ENCODE measurements around the gene PHLDB1. TPM values are rescaled to one million over a fixed set of nuclear protein-coding genes. Genes with fewer than 3 reads are reported as not detected.
"Not testable (repeated sequence)": the region's sequence is repeated elsewhere in the genome, so short reads cannot be mapped to it uniquely, and the experiment has no call there.

Gene PHLDB1
- total RNA-seq, 4 donors from 2014 or later, result 53.5 to 517 (median 287) TPM

DNA sequence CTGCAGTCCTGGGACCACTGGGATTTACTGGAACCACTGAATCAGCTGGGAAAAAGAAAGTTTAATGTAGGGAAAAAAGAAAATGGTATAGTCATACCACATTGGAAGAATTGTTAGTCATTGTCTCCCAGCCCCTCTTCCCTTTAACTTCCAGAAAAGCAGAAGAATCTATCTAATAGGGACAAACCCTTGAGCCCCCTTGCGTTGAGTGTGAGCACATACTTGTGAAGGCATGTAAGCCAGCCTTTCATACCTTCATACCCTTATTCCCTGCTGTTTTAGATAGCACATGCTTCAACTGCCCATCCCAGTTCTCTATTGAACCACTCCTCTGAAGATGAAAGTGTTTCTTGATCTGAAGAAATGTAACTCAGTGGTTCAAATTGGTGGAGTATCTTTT lies 65.4 kb downstream of the PHLDB1 start:
- Histone ChIP-seq H3K4me3 (no peak overlapping the region), H3K4me1 (no peaks in the 10 kb centered on the region), H3K36me3 (no peaks in the 10 kb centered on the region), H3K27me3 (no peaks in the 10 kb centered on the region), H3K27ac (no peak overlapping the region), H3K9me3 (no peaks in the 10 kb centered on the region)
- intact Hi-C loops (cut with DNase I; ENCODE audit: low total_unique reads), result no loop called here
- TF ChIP-seq, protein P1, sequence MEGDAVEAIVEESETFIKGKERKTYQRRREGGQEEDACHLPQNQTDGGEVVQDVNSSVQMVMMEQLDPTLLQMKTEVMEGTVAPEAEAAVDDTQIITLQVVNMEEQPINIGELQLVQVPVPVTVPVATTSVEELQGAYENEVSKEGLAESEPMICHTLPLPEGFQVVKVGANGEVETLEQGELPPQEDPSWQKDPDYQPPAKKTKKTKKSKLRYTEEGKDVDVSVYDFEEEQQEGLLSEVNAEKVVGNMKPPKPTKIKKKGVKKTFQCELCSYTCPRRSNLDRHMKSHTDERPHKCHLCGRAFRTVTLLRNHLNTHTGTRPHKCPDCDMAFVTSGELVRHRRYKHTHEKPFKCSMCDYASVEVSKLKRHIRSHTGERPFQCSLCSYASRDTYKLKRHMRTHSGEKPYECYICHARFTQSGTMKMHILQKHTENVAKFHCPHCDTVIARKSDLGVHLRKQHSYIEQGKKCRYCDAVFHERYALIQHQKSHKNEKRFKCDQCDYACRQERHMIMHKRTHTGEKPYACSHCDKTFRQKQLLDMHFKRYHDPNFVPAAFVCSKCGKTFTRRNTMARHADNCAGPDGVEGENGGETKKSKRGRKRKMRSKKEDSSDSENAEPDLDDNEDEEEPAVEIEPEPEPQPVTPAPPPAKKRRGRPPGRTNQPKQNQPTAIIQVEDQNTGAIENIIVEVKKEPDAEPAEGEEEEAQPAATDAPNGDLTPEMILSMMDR (IDR thresholded peaks at IDR 0.05), result no peak
- TF ChIP-seq POLR2A (IDR thresholded peaks at IDR 0.05), result no peak
- no peak for DNase-seq

DNA sequence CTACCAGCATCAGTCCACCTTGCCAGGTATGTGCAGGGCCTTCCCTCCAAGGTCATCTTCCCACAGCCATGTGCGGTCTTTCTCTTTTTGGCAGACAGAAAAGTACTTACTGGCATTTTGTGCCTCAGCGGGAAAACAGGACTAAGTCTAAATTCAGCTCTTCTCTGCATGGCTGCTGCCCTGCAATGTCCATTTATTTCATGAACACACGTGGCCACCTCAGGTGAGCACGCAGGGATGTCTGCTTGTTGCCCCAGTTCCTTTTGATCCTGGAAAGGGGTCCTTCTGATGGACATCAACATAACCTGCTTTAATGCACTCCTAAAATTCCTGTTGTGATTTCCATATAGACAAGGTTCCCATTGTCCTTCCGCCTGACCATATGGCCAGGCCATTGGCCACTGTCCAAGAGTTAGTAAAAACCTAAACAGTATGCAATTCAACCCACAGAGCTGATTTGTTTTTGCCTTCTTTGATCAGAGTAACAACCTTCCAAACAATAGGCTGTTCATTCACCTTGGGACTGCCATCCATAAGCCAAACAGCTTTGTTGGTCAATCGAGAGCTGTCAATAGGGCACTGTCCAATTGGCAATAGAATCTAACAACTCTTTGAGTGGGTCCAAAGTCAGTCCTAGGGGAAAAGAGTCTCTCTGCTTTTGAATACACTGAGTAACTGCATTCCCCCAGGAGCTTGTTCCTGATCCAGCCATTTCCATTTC lies 66.1 kb downstream of the PHLDB1 start:
- Histone ChIP-seq H3K27ac (no peak overlapping the region), H3K9me3 (no peaks in the 10 kb centered on the region), H3K4me1 (no peaks in the 10 kb centered on the region), H3K4me3 (no peak overlapping the region), H3K27me3 (no peaks in the 10 kb centered on the region), H3K36me3 (no peaks in the 10 kb centered on the region)
- intact Hi-C loops (cut with DNase I; ENCODE audit: low total_unique reads), result no loop called here
- no peak for DNase-seq
- TF ChIP-seq POLR2A (IDR thresholded peaks at IDR 0.05), result no peak

DNA sequence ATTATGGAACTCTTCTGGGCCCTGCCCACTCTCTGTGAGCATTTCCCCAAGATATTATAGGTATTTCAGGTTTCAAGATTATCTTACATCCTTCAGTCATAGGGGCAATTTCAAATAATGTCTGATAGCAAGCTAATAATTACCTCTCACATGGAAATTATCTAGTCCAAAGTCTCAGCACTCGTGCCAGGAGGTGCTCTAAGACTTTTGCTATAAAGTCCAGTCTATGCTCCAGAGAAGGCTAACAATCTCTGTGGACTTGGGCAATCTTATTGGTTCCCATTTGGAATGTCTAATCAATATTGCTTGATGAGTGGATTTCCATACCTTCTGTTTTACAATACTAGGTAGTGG lies 66.6 kb downstream of the PHLDB1 start:
- H3K4me1 ChIP-seq, result no peaks in the 10 kb centered on the region

DNA sequence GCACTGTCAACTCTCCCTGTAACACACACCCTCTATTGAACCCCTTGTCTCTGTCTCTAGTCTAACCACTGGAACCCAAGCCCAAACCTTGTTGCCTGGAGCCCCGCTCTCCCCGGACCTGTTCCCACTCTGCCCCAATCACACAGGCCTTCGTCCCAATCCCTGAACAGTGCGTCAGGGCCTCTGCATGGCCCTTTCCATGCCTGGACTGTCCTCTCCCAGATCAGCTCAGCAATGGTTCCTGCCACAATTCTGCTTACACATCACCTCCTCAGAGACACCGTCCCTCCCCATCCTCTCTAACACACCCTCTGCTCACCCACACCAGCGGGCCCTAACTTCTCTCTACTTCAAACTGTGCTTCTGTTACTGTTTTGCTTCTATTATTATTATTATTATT lies 70.6 kb downstream of the PHLDB1 start:
- Histone ChIP-seq H3K27ac (no peak overlapping the region), H3K4me1 (no peaks in the 10 kb centered on the region), H3K4me3 (no peak overlapping the region), H3K27me3 (no peaks in the 10 kb centered on the region), H3K36me3 (no peaks in the 10 kb centered on the region), H3K9me3 (no peaks in the 10 kb centered on the region)
- no peak for DNase-seq
- intact Hi-C loops (cut with DNase I; ENCODE audit: low total_unique reads), result no loop called here
- TF ChIP-seq POLR2A (IDR thresholded peaks at IDR 0.05), result no peak
- TF ChIP-seq, protein P1 (IDR thresholded peaks at IDR 0.05), result no peak

More for the DNA sequence above, 66.6 kb downstream of the PHLDB1 start:
- intact Hi-C loops (cut with DNase I; ENCODE audit: low total_unique reads), result no loop called here
- H3K4me3 ChIP-seq, result no peak overlapping the region
- no peak overlapping the region for H3K27ac ChIP-seq
- no peaks in the 10 kb centered on the region for H3K36me3 ChIP-seq
- DNase-seq, result no peak
- no peaks in the 10 kb centered on the region for H3K27me3 ChIP-seq
- TF ChIP-seq, protein P1 (IDR thresholded peaks at IDR 0.05), result no peak
- no peak for TF ChIP-seq POLR2A (IDR thresholded peaks at IDR 0.05)
- no peaks in the 10 kb centered on the region for H3K9me3 ChIP-seq

DNA sequence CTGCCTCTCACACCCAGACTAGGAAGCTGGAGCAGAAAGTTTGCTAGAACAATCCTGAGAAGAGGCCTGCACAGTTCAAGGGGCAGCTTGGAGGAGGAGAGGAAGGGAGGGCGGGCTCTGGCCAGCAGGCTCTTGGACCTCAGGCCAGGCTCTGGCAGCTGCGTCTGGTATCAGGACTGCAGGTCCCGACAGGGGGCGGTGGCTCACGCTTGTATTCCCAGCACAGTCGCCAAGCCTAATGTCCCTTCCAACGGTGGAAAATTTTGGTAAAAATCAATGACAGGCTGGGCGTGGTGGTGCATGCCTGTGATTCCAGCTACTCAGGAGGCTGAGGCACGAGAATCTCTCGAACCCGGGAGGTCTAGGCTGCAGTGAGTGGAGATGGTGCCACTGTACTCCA lies 71.5 kb downstream of the PHLDB1 start:
- H3K4me3 ChIP-seq; H3K36me3 ChIP-seq; H3K9me3 ChIP-seq; intact Hi-C loops (cut with DNase I; ENCODE audit: low total_unique reads); H3K4me1 ChIP-seq; H3K27ac ChIP-seq; H3K27me3 ChIP-seq: not testable (repeated sequence)
- peak in 1 of 2 donors; percentile 37 for DNase-seq

DNA sequence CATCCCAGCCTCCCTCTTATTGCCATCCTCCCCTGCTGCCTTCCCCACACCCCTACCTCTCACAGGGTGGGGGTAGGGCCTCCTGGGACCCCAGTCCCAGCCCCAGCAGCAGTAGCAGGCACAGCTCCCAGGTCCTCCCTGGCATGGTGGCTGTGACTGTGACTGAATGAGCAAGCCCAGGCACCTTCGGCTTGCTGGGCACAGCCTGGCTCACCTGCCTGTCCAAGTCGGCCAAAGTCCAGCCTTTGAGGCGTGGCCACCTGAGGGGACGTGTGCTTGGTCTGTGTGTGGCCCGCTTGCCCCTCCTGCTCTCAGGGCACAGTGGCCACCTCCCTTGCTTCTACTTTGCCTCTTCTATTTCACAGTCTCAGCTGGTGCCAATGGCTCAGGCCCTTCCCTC lies 72.1 kb downstream of the PHLDB1 start, which contains the start of gene TREH:
TSS of gene TREH (minus strand) at position 168 of the 400 bp plus-strand sequence. CDS start at position 145, 23 bp downstream.
- TF ChIP-seq, protein P1 (IDR thresholded peaks at IDR 0.05), result no peak
- no peak for TF ChIP-seq POLR2A (IDR thresholded peaks at IDR 0.05)
- DNase-seq, result no peak
- Histone ChIP-seq H3K4me1 (no peaks in the 10 kb centered on the region), H3K27me3 (no peaks in the 10 kb centered on the region), H3K27ac (no peak within 1 kb of the TSS), H3K36me3 (no peaks in the 10 kb centered on the region), H3K4me3 (no peak within 1 kb of the TSS), H3K9me3 (no peaks in the 10 kb centered on the region)
- intact Hi-C loops (cut with DNase I; ENCODE audit: low total_unique reads), result no loop called here
